Neural cell (in vitro differentiated cells): ENCODE measurements around the gene SULF2. TPM values are rescaled to one million over a fixed set of nuclear protein-coding genes. Genes with fewer than 3 reads are reported as not detected.

Source experiments
- H2AFZ ChIP-seq: fragments of 200-600, 300-800 bp; sonication (generic), shearing (Covaris generic); 2 replicates; pipeline ENCODE4 v1.6.0; 2014; ENCODE audit warnings: low read depth, mild to moderate bottlenecking, antibody characterized with exemption, low read length, moderate library complexity
- H3F3A ChIP-seq: fragments of 200-600 bp; shearing (Covaris generic); 2 replicates; pipeline ENCODE4 v1.6.1; 2016; ENCODE audit warnings: mild to moderate bottlenecking, moderate library complexity, mixed read lengths, antibody characterized with exemption, low read length; ENCODE audit not compliant: insufficient read depth, poor library complexity, severe bottlenecking
- H3K27ac ChIP-seq: fragments of 200-600, 300-800 bp; sonication (generic), shearing (Covaris generic); 2 replicates; pipeline ENCODE4 v1.5.1; 2014; ENCODE audit warnings: mild to moderate bottlenecking, low read length, moderate library complexity
- H3K27me3 ChIP-seq: fragments of 300-800, 200-600 bp; sonication (generic), shearing (Covaris generic); 2 replicates; pipeline ENCODE4 v1.6.0; 2014; ENCODE audit warnings: mild to moderate bottlenecking, low read depth, low read length, moderate library complexity; ENCODE audit not compliant: insufficient read depth
- H3K36me3 ChIP-seq: fragments of 300-800, 200-600 bp; sonication (generic), shearing (Covaris generic); 2 replicates; pipeline ENCODE4 v1.5.1; 2014; ENCODE audit warnings: mild to moderate bottlenecking, antibody characterized with exemption, low read length, moderate library complexity; ENCODE audit not compliant: insufficient read depth
- H3K4me2 ChIP-seq: fragments of 300-800, 200-600 bp; sonication (generic), shearing (Covaris generic); 2 replicates; pipeline ENCODE4 v1.6.0; 2014; ENCODE audit warnings: mild to moderate bottlenecking, low read length
- H3K4me3 ChIP-seq: fragments of 300-800, 200-600 bp; sonication (generic), shearing (Covaris generic); 2 replicates; pipeline ENCODE4 v1.5.1; 2014; ENCODE audit warnings: mild to moderate bottlenecking, low read length, moderate library complexity
- H3K79me2 ChIP-seq: fragments of 200-600 bp; shearing (Covaris generic); replicated peaks from 2 replicates; pipeline ENCODE4 v1.6.0; 2014; ENCODE audit warnings: mild to moderate bottlenecking, low read length, moderate library complexity; ENCODE audit not compliant: insufficient read depth
- H3K9ac ChIP-seq: fragments of 300-800, 200-600 bp; sonication (generic), shearing (Covaris generic); 2 replicates; pipeline ENCODE4 v1.6.1; 2016; ENCODE audit warnings: mild to moderate bottlenecking, low read length, mixed read lengths
- H3K9me2 ChIP-seq: fragments of 200-600 bp; shearing (Covaris generic); 2 replicates; pipeline ENCODE4 v1.6.1; 2016; ENCODE audit warnings: mild to moderate bottlenecking, low read length, mixed read lengths; ENCODE audit not compliant: insufficient read depth
- H3K9me3 ChIP-seq: fragments of 200-600, 300-800 bp; sonication (generic), shearing (Covaris generic); 2 replicates; pipeline ENCODE4 v1.6.1; 2016; ENCODE audit warnings: mild to moderate bottlenecking, mixed run types, low read length, moderate library complexity, mixed read lengths
- H4K20me1 ChIP-seq: fragments of 200-600 bp; shearing (Covaris generic); 2 replicates; pipeline ENCODE4 v1.6.1; 2016; ENCODE audit warnings: mild to moderate bottlenecking, mixed run types; ENCODE audit not compliant: insufficient read depth
- CTCF ChIP-seq: fragments of 450-650 bp; IDR thresholded peaks from 2 replicates; pipeline ENCODE4 v1.5.1; 2014; ENCODE audit warnings: antibody characterized with exemption, mild to moderate bottlenecking, moderate library complexity; ENCODE audit not compliant: poor library complexity, severe bottlenecking
- EP300 ChIP-seq: fragments of 450-650 bp; conservative IDR thresholded peaks from 2 replicates; pipeline ENCODE4 v1.6.1; 2014; ENCODE audit warnings: antibody characterized with exemption, mild to moderate bottlenecking, moderate library complexity; ENCODE audit not compliant: poor library complexity, severe bottlenecking
- EZH2 ChIP-seq: fragments of 200-600, 300-800 bp; shearing (Covaris generic), sonication (generic); IDR thresholded peaks from 2 replicates; pipeline ENCODE4 v1.6.1; 2014; ENCODE audit warnings: antibody characterized with exemption, low read length, borderline replicate concordance, mild to moderate bottlenecking; ENCODE audit not compliant: insufficient read depth, poor library complexity, severe bottlenecking
- MXI1 ChIP-seq: fragments of 450-650 bp; conservative IDR thresholded peaks from 2 replicates; pipeline ENCODE4 v1.6.1; 2014; ENCODE audit warnings: antibody characterized with exemption, mild to moderate bottlenecking; ENCODE audit not compliant: poor library complexity, severe bottlenecking
- POLR2AphosphoS5 ChIP-seq: IDR thresholded peaks from 2 replicates; pipeline ENCODE4 v1.6.1; 2012
- RAD21 ChIP-seq: fragments of 450-650 bp; conservative IDR thresholded peaks from 2 replicates; pipeline ENCODE4 v1.6.1; 2014; ENCODE audit warnings: antibody characterized with exemption, mild to moderate bottlenecking, moderate library complexity
- REST ChIP-seq: IDR thresholded peaks from 2 replicates; pipeline ENCODE4 v1.6.1; 2012; ENCODE audit warnings: borderline replicate concordance
- SMC3 ChIP-seq: fragments of 450-650 bp; conservative IDR thresholded peaks from 2 replicates; pipeline ENCODE4 v1.6.1; 2014; ENCODE audit warnings: antibody characterized with exemption, mild to moderate bottlenecking, moderate library complexity; ENCODE audit not compliant: poor library complexity
- TAF1 ChIP-seq: IDR thresholded peaks from 2 replicates; pipeline ENCODE4 v1.6.1; 2012; ENCODE audit warnings: low read depth
- polyA plus RNA-seq: library from polyadenylated mRNA; depleted of rRNA; stranded (reverse); fragments of >200 nt; gene quantifications from 2 replicates; pipeline ENCODE4 v1.2.3, GENCODE V29; 2014

The SULF2 gene
- polyA plus RNA-seq, 1 donor from 2014 or later = 30.0 TPM

DNA sequence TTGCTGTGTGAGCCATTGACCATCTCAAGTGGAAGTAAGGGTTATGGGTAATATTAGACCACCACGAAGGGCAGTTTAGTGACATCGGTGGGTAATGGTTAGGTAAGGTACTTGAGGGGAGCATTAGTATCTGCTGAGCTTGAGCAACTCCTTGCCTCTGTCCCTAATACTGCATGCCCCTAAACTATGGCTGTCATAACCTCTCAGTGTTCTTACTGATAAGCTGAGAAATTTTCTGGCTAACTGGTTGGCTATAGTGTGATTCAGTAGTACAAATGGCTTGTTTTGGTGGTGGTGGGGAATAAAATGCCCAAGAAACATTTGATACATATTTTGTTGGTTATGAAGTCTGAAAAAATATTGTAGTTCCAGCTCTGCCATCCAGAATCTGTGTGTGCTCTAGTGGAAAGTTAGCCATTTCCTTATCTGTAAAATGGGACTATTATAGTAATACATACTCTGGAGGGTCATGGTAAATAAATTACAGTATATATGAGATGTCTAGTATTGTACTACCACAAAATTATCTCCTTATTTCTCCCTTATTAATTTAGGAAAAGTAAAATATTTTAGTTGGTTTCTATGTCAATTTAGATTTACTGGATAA, 170.5 kb downstream of the SULF2 start:
- no peaks in the 10 kb centered on the region for H3K9me3 ChIP-seq

GRCh38 chr20:47612670-47613069, 172.6 kb downstream of the SULF2 start:
- no peaks in the 10 kb centered on the region for H3F3A ChIP-seq
- no peak overlapping the region for H3K27ac ChIP-seq
- no peak overlapping the region for H3K9ac ChIP-seq
- no peaks in the 10 kb centered on the region for H4K20me1 ChIP-seq
- no peaks in the 10 kb centered on the region for H3K9me3 ChIP-seq
- H3K4me2 ChIP-seq = no peak overlapping the region
- H3K79me2 ChIP-seq = peaks cover 5% of the 10 kb centered on the region
- H3K27me3 ChIP-seq = no peaks in the 10 kb centered on the region
- no peaks in the 10 kb centered on the region for H3K36me3 ChIP-seq
- no peak overlapping the region for H3K4me3 ChIP-seq
- H2AFZ ChIP-seq = no peak overlapping the region
- H3K9me2 ChIP-seq = no peaks in the 10 kb centered on the region
- TF ChIP-seq MXI1 = no peak
- no peak for TF ChIP-seq CTCF
- no peak for TF ChIP-seq REST
- TF ChIP-seq SMC3 = no peak
- TF ChIP-seq EZH2 = no peak

More for the DNA sequence above, 170.5 kb downstream of the SULF2 start:
- H2AFZ ChIP-seq = no peak overlapping the region
- H3K79me2 ChIP-seq = peaks cover 5% of the 10 kb centered on the region
- no peak overlapping the region for H3K27ac ChIP-seq
- no peak overlapping the region for H3K4me2 ChIP-seq
- H4K20me1 ChIP-seq = no peaks in the 10 kb centered on the region
- no peak overlapping the region for H3K4me3 ChIP-seq
- no peak overlapping the region for H3K9ac ChIP-seq
- H3K36me3 ChIP-seq = no peaks in the 10 kb centered on the region
- H3K27me3 ChIP-seq = no peaks in the 10 kb centered on the region
- H3F3A ChIP-seq = no peaks in the 10 kb centered on the region
- H3K9me2 ChIP-seq = no peaks in the 10 kb centered on the region
- TF ChIP-seq SMC3 = no peak
- no peak for TF ChIP-seq EP300
- no peak for TF ChIP-seq CTCF
- TF ChIP-seq REST = no peak
- TF ChIP-seq POLR2AphosphoS5 = no peak
- no peak for TF ChIP-seq TAF1
- TF ChIP-seq MXI1 = no peak
- TF ChIP-seq EZH2 = no peak
- no peak for TF ChIP-seq RAD21
